ENCODE results near the gene OPCML.

DNA sequence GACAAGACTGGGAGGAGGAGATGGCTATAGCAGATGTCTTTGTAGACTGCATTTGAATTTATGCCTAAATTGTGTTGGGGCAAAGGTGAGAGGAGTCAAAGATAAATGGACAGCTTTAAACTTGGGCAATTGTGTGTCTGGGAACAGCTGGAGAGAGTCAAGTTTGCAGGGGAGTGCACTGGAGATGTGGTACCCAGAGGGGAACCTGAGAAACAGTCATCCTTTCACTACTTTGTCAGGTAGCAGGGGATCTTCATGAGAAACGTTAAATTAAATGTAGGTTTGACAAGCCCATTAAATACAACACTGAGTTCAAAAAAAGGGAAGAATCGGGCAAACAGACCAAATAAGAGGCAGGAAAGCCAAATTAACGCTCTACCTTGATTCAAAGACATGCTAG is 277.7 kb downstream of the OPCML start:
- no peak for TF ChIP-seq EZH2 (IDR thresholded peaks at IDR 0.05; ENCODE audit: borderline replicate concordance, insufficient read depth, low read length, poor library complexity, severe bottlenecking)
- TF ChIP-seq, protein P1, sequence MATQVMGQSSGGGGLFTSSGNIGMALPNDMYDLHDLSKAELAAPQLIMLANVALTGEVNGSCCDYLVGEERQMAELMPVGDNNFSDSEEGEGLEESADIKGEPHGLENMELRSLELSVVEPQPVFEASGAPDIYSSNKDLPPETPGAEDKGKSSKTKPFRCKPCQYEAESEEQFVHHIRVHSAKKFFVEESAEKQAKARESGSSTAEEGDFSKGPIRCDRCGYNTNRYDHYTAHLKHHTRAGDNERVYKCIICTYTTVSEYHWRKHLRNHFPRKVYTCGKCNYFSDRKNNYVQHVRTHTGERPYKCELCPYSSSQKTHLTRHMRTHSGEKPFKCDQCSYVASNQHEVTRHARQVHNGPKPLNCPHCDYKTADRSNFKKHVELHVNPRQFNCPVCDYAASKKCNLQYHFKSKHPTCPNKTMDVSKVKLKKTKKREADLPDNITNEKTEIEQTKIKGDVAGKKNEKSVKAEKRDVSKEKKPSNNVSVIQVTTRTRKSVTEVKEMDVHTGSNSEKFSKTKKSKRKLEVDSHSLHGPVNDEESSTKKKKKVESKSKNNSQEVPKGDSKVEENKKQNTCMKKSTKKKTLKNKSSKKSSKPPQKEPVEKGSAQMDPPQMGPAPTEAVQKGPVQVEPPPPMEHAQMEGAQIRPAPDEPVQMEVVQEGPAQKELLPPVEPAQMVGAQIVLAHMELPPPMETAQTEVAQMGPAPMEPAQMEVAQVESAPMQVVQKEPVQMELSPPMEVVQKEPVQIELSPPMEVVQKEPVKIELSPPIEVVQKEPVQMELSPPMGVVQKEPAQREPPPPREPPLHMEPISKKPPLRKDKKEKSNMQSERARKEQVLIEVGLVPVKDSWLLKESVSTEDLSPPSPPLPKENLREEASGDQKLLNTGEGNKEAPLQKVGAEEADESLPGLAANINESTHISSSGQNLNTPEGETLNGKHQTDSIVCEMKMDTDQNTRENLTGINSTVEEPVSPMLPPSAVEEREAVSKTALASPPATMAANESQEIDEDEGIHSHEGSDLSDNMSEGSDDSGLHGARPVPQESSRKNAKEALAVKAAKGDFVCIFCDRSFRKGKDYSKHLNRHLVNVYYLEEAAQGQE (IDR thresholded peaks at IDR 0.05; ENCODE audit: borderline replicate concordance), result no peak
